ENCODE results near the gene RRP36. TPM values are rescaled to one million over a fixed set of nuclear protein-coding genes. Genes with fewer than 3 reads are reported as not detected.

Gene RRP36, protein sequence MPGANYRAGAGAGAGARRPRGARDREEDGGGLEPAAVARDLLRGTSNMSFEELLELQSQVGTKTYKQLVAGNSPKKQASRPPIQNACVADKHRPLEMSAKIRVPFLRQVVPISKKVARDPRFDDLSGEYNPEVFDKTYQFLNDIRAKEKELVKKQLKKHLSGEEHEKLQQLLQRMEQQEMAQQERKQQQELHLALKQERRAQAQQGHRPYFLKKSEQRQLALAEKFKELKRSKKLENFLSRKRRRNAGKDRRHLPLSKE
- 81.1 and 91.1 TPM in 2 replicates for total RNA-seq

DNA sequence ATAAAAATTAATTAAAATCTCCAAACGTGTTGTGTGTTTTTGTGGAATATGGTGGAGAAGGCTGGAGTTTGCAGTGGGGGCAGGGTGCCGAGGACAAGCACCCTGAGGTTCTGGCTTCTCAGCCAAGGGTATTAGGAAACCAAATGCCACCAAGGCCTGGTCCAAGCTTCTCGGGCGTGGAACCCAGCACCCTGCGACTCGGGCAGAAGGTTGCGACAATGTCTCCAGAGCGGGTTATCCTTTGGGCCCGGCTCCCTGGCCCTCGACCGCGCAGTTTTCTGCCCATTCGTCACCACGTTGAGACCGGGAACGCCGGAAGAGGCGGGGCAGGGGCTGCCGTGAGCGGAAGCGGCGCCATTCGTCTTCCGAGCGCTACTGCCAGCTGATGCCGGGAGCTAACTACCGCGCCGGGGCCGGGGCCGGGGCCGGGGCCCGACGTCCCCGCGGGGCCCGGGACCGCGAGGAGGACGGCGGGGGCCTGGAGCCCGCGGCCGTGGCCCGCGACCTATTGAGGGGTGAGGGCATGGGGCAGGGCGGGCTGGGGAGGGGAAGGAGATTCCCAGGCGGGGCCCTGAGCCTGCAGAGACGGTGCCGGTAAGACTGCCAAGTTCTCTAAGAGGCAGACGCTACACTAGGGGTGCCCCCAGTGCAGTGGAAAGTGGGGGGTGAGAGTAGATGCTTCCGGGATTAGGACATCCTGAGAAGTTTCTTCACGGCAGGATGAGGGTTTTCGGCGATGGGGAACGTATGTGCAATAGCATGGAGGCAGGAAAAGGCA is at the start of gene RRP36:
Gene RRP36 (plus strand): TSS at position 354 of the 778 bp plus-strand sequence. CDS start 32 bp downstream, at position 386.

DNA sequence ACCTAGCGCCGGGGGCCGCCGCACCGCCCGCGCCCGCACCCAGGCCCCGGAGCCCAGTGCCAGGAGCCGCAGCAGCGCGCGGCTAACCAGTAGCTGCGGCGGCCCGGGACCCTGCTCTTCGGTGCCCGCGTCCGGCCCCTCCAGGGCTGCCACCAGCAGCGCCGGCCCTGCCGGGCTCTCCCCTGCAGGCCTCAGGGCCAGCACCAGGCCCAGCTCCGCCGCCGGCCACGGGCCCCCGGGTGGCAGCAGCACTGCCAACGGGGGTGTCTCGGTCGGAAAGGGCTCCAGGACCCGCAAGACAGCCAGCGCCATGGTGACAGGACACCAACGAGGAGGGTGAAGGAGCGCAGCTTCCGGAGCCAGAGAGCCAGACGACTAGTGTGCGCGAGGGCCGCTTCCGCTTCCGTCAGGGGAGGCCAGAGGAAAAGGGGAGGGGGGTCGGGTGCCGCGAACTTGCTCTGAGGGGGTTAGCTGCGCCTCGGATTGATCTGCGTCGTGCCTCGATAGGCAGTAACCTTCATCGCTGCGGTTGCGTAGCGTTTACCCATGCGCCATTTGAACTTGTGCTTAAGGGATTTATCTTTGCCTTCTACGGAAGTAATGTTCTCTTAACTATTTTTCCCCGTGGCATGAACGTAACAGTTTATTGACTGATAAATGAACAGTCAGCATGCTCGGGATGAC is 42.4 kb upstream of the RRP36 start, which contains the start of gene PEX6:
Gene PEX6 (minus strand): TSS at position 343 of the 684 bp plus-strand sequence. CDS start 31 bp downstream, at position 312.

DNA sequence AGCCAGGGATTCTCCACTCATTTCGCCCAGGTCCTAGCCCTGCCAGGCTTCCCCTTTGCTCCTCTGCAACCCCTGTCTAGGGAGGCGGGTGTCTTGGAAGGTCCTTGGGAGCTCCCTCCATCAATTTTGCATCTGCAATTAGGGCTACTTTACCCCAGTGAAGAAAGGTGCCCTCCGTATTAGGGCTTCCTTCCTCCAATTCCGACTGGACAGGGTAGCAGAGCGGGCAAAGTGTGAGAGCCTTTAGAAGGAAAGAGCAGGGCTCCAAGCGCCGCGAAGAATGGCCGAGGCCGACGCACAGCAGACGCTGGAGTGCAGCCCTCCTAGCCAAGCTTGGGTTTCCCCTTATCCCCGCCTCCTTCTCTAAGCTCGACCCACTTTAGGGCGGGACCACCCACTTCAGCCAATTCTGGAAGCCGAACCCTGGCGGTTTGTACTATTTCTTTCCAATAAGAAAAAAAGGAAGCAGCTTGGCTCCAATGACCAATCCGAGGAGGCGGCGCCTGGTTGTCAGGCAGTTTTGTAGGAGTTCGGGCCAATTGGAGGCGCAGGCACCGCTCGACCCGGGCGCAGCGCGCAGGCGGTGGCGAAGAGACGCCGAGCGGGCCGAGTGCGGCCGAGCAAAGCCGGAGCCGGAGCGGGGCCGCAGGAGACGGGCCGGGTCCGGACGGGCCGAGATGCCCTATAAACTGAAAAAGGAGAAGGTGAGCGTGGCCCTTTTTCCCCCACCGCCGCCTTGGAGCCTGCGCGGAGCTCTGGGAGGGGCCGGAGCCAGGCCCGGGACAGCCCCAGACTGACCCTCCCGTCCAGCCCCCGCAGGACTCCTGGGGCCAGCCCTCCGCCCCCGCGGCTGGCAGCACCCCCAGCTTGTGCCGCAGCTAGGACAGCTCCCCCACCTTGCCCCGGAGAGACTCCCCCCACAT is 37.2 kb upstream of the RRP36 start, which contains the start of gene PPP2R5D:
Gene PPP2R5D (plus strand): TSS at position 570 of the 923 bp plus-strand sequence. CDS start 108 bp downstream, at position 678.

DNA sequence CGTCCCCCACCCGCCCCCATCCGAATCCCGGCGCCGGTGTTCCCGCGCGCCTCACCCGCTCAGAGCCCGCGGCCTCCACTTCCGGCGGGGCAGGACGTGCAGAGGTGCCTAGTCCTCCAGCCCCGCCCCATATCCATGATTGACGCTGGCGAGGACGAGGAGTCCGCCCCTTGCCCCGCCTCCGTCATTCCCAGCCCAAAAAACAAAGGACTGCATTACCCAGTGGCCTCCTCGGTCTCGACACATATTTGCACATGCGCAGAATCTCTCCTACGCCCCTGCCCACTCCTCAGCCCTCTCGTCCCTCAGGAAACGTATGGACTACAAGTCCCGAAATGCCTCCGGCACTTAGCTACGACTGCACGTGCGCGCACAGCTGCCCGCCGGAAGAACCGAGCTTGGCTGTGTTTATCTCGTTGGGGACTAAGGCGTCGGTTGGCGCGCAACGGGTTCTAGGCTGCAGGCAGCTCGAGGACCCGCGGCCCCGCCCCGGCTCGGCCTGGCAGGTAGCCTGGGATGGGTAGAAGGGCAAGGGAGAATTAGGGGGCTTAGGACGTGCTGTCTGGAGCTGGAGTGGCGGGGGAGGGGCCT is 7.5 kb upstream of the RRP36 start, which contains the start of the genes KLHDC3 and MEA1:
Gene KLHDC3 (plus strand): TSS at position 407 of the 591 bp plus-strand sequence. CDS start 2,944 bp downstream, outside the sequence.
Gene MEA1 (minus strand): TSS at position 104 of the 591 bp plus-strand sequence. CDS start 133 bp downstream, outside the sequence.

DNA sequence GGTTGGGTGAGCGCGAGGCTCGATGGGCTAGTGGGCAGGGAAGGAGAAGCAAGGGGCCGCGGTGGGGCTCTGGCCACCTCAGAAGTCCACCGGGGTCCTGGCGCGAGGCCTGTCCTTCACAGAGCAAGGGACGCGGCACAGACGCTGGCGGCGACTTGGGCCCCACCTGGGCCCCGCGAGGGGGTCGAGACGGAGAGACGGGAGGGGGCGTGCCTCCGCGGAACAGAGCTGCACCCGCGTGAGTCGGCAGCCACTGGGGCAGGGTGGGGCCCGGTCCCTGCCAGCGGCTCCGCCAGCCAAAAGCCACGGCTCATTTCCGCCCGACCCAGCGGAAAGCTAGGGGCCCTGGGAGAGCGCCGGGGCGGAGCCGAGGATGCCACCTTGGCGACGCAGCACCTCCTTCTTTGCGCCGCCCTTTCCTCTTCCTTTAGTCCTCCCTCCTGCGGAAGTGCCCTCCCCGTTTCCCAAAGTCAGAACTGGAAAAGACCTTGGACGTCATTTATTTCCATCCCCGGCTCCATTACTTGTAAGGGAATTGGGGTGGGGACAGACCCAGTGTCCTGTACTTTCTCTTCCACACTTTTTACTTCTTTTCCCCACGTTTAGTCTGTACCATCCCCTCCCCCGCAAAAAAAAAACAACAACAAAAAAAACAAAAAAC is 32.3 kb downstream of the RRP36 start, which contains the start of gene CUL7:
Gene CUL7 (minus strand): TSS at position 307 of the 661 bp plus-strand sequence. CDS start 1,063 bp downstream, outside the sequence.

DNA sequence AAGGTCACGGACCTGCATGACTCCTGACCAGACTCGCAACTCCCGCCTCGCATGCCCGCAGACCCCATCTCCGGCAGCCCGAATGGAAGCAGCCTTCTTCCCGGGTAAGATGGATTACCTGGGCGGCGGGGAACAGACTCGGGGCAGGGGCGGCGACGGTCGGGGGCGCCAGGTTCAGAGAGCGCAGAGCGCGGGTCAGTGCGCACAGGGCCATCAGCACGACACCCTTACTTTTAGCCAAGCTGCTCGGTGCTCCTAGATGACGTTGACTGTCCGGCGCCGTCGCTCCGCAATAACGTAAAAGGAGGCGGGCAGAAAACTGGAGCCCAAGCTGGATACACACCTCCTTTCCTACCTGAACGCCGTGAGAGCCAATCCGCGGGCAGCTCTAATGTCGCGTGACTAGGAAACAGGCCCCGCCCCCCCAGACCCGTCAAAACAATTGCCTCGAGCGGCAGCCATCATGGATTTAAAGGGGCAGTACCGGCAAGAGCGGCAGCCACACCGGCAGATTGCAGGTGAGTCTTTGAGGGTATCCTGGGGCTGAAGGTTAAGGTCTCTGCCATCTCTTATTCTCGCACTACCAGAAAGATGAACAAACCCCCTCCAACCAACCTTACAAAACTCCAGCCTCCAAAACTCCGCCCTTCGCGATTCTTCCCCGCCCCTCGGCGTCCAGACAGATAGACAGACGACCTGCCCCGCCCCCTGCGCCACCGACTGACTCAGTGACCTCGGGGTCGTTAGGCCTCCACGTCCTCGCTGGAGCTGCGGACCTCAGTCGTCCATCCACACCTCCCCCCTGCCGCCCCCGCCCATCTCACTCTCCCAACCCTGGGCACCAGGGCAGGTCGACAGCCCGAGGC is 38.0 kb downstream of the RRP36 start, which contains the start of the genes KLC4 and MRPL2:
Gene KLC4 (plus strand): TSS at position 464 of the 866 bp plus-strand sequence. CDS start 1,705 bp downstream, outside the sequence.
Gene MRPL2 (minus strand): TSS at position 267 of the 866 bp plus-strand sequence. CDS start 53 bp downstream, at position 214.

DNA sequence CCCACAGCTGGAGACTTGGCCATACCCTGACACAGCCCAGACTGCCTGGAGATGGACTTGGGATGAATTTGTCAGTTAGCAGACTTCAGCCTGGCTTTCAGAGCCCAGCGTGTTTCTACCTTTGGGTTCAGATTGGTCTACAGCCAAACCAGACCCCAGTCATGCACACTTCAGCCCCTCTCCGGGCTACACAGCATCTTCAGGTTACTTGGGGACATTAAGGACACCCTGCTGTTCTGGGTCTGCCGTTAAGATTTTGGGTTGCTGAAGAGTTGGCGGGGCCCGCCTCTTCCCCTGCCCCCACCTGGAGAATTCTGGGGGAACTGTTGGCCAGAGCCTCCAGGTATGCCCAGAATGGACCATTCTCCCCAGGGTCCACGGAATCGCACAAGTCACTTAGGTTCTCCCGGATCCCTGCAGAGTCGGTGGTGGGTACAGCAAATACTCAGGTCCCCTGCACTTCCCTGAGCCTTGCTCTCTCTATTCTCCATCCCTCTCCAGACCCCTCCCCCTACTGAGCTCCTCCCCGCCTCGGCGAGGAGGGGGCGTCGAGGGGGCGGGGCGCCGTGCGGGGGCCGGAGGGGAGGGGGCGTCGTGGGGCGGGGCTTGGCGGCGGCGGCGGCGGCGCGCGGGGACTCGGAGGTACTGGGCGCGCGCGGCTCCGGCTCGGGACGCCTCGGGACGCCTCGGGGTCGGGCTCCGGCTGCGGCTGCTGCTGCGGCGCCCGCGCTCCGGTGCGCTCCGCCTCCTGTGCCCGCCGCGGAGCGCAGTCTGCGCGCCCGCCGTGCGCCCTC is 54.4 kb downstream of the RRP36 start, which contains the start of gene PTK7:
Gene PTK7 (plus strand): TSS at position 645 of the 794 bp plus-strand sequence. CDS start 175 bp downstream, outside the sequence.

Other genes with a start within 250 kb of the RRP36 start
- gene BICRAL, start 239.6 kb upstream of the RRP36 start, total RNA-seq, result 3.9 and 5.1 TPM in 2 replicates
- gene RPL7L1, start 142.0 kb upstream of the RRP36 start, total RNA-seq, result 107 and 128 TPM in 2 replicates
- not detected in 2 replicates for gene PTCRA, start 105.6 kb upstream of the RRP36 start, total RNA-seq
- gene CNPY3, start 92.1 kb upstream of the RRP36 start, total RNA-seq, result 58.5 and 60.9 TPM in 2 replicates
- 0.30 TPM in 1 of 2 replicates, not detected in the other for gene GNMT, start 60.9 kb upstream of the RRP36 start, total RNA-seq
- gene PEX6, start 42.4 kb upstream of the RRP36 start, total RNA-seq, result 38.0 and 65.6 TPM in 2 replicates
- gene PPP2R5D, start 37.1 kb upstream of the RRP36 start, total RNA-seq, result 19.6 and 33.6 TPM in 2 replicates
- 48.2 and 71.9 TPM in 2 replicates for gene MEA1, start 7.7 kb upstream of the RRP36 start, total RNA-seq
- gene KLHDC3, start 7.4 kb upstream of the RRP36 start, total RNA-seq, result 46.9 and 69.5 TPM in 2 replicates
- 68.3 and 89.7 TPM in 2 replicates for gene CUL7, start 32.2 kb downstream of the RRP36 start, total RNA-seq
- 13.4 and 13.8 TPM in 2 replicates for gene MRPL2, start 37.8 kb downstream of the RRP36 start, total RNA-seq
- gene KLC4, start 38.0 kb downstream of the RRP36 start, total RNA-seq, result 21.1 and 24.3 TPM in 2 replicates
- 257 and 544 TPM in 2 replicates for gene PTK7, start 54.7 kb downstream of the RRP36 start, total RNA-seq
- 22.6 and 28.9 TPM in 2 replicates for gene SRF, start 149.6 kb downstream of the RRP36 start, total RNA-seq
- 29.1 and 38.4 TPM in 2 replicates for gene CUL9, start 160.6 kb downstream of the RRP36 start, total RNA-seq
- gene DNPH1, start 207.9 kb downstream of the RRP36 start, total RNA-seq, result 26.3 and 26.7 TPM in 2 replicates
- gene TTBK1, start 221.9 kb downstream of the RRP36 start, total RNA-seq, result under 0.01 and 0.05 TPM in 2 replicates